NK-92 (cell line): Measurements from ENCODE around the gene RPL10A.
A peak's percentile ranks its signal among the peaks of the same experiment; 100 is the strongest.

ENCODE experiments used
- DNase-seq: peaks from one replicate; lab custom pipeline; 2025; ENCODE audit not compliant: unreplicated experiment; lab: John Stamatoyannopoulos, UW

The RPL10A gene

DNA sequence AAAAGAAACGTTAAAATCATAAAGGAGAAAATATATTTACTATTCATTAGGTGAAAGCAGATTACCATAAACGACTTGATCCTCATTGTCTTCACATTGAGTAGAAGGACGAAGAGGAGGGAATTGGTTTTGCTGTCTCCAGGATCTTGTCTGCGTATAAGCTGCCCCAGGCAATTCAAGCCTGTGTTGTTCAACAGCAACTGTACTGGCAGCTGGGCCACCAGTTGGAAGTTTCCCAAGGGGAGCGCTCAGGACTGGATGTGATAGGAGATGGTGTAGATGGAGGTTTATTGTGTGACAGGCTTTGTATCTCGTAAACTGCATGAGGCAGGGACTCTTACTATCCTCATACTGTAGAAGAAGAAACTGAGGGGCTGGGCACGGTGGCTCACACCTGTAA is 20.0 kb upstream of the RPL10A start:
- DNase-seq, result no peak

GRCh38 chr6:35449287-35449881 is 18.8 kb upstream of the RPL10A start:
- DNase-seq, result no peak

DNA sequence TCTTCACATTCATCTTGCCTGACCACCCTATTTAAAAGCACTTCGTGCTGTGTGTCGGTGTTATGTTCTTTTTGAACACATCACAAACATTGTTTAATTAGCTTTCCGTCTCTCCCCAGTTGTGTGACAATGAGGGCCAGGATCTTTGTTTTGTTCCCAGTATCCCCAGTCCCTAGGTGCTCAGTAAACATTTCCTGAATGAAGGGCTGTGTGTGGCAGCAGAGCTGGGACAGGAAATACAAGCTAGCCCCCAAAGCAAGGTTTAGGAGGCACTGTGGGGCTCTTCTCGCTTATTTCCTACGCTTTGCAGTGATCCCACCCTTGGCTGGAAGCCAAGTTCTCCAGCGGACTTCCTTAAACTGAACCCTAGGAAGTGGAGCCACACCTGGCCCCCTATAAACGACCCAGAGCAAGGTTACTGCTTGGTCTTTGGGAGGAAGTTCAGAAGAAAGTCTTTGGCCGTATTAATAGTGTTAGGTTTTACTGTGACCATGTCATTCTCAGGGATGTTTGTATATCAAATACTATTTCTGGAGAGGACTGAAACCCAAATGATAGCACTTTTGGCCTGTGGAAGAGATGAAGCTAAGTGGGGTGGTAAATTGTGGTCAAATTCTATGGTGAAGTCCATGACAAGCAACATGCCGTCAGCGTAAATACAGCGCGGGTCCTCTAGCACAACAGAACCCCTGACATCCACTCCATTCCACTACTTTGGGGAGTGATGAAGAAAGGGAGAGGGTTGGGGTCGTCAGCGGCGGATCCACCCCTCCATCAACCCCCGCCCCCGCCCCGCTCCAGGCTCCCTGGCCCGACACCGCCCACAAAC is 16.6 kb upstream of the RPL10A start:
- DNase-seq, result no peak

GRCh38 chr6:35452183-35453090 is 15.8 kb upstream of the RPL10A start, which contains the start of gene FANCE:
Gene FANCE, plus strand, starts transcription at chr6:35452338. Its CDS starts 208 bp downstream, at chr6:35452546.
- DNase-seq, result peak; percentile 42

GRCh38 chr6:35453236-35453635 is 15.0 kb upstream of the RPL10A start:
- DNase-seq, result no peak

DNA sequence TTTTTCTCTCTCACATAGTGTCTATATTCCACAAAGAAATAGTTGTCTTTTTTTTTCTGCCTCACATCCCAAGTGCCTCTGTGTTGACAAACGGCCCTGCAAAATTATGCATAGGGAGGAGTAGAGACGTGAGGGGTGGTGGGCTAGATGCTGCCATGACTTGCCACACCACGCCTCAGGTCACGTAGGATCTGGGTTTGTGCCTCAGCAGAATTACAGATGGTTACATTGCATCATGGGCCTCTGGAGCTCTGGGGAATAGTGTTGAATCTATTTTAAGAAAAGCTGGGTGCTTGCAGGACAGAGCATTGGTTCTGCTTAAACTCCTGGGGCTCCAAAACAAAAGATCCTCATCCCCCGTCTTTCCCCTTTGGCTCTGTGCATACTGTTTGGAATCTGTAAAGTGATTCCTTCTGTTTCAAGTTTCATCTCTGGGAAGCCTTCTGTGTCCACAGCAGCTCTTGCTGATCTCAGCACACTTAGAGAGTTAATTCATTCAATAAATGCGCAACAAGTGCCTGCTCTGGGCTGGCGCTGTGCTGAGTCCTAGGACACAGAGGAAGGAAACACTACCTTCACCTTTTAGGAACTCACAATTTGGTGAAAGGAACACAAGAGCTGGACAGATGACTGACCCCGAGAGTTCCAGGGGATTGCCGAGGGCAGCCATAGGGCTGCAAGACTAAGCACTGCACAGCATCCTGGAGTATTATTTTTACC is 13.7 kb upstream of the RPL10A start:
- DNase-seq, result no peak

DNA sequence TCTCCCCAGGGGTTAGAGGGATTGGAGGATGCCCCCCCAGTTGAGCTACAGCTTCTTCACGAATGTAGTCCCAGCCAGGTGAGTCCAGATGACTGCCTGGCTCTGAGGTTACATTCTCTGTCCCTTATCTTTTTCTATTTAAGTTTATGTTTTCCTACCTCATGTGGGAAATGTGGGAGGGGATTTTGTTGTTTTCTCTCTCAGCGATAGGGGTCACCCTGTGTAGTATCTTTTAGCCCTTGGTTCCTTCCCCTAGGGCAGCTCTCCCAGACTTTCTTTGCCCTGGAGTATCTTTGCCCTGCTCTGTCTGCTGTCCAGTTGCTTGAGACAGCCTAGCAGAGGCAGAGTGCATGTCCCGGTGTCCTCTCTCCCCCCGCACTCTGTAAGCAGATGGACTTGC is 10.3 kb upstream of the RPL10A start:
- no peak for DNase-seq

DNA sequence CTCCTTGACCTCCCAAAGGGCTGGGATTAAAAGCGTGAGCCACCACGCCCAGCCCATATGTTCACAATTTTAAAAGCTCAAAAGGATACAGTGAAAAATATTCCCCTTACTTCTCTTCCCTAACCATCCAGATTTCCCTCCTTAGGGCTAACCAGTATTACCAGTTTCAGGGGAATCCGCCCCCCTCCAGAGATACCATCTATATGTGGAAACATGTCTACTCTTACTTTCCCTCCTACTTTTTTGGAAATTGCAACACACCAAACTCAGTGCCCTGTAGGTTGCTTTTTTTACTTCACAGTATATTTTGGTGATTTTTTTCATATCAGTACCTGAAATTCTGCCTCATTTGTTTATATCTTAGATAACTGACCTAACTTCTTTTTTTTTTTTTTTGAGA is 6.9 kb upstream of the RPL10A start:
- no peak for DNase-seq

GRCh38 chr6:35463292-35463691 is 4.9 kb upstream of the RPL10A start:
- DNase-seq, result no peak

GRCh38 chr6:35465646-35466045 is 2.6 kb upstream of the RPL10A start:
- no peak for DNase-seq

DNA sequence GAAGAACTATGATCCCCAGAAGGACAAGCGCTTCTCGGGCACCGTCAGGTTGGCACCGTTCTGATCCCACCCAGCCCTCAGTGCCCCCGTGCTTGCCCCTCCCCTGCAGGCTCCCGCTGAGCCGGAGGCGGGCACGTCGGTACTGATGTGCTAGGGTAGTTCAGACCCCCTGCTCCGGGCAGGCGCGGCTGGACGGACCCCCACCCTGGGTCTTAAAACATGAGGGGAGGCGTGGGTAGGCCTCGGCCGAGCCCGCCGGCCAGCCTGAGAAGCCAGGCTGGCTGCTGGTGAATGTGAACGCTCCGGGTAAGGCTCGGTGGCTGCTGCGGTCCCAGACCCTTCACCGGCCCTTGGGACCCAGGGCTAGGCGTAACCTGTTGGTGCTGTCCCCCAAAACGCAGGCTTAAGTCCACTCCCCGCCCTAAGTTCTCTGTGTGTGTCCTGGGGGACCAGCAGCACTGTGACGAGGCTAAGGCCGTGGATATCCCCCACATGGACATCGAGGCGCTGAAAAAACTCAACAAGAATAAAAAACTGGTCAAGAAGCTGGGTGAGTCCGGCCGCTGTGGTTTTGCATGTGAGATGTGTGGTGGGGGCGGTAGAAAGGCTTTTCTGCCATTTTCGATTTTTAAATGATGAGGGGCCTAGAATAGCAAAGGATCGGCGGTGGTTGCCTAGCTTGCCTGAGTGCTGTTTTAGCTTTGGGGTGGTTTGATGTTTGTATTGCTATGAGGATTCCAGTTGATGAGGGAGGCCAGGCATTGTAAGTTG is 964 bp downstream of the RPL10A start:
- DNase-seq, result no peak

- DNase-seq, result no peak
Observed at GRCh38 chr6:35469751-35470662, 1.8 kb downstream of the RPL10A start.

GRCh38 chr6:35470663-35471120 is 2.5 kb downstream of the RPL10A start:
- no peak for DNase-seq

DNA sequence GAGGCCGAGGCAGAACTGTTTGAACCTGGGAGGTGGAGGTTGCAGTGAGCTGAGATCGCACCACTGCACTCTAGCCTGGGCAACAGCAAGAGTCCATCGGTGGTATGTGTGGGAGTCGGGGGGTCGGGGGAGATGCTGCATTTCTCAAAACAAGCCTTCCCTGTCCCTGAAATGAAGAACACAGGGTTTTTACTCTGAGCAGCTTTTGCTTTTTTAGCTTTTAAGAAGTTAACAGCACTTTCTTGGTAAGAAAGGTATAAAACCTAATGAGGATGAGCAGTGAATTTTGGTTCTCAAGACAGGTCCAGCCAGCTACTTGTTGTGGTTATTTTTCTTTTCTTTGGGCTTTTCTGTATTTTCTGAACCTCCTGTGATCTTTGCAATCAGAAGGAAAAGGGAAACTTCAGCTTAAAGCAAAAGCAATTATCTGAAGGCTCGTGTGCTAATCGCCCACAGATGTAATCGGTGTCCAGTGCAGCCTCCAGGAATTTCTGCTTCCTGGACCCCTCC is 3.7 kb downstream of the RPL10A start:
- DNase-seq, result no peak

GRCh38 chr6:35473075-35473849 is 5.1 kb downstream of the RPL10A start:
- no peak for DNase-seq

DNA sequence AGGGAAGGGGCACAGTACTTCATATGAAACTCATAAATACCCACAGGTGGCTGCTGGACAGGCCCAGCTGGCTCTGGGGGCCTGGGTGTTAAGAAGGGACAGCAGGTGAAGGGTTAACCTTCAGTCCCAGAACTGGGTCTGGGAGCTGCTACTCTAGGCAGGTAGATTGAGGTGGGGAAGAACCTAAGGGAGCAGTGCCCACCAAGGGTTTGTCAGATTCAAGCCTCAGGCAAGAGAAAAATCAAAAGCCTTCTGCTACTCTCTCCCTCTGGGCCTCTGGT is 5.6 kb downstream of the RPL10A start:
- no peak for DNase-seq

GRCh38 chr6:35474131-35474941 is 6.1 kb downstream of the RPL10A start:
- DNase-seq, result no peak
